K562 (cell line): ENCODE results near the gene ABHD14A. TPM values are rescaled to one million over a fixed set of nuclear protein-coding genes. Genes with fewer than 3 reads are reported as not detected.

Experiments used
- ATAC-seq: fragments of 200-7000 bp; cut with Tn5 transposase; 3 replicates; pipeline ENCODE4 v1.9.1; 2020; ENCODE audit warnings: moderate library complexity
- BruUV-seq: library from RNA; stranded (reverse); fragments of 400-500 nt; replicated peaks from 2 replicates; lab custom pipeline; 2021; lab: Mats Ljungman, UMichigan
- CTCF ChIA-PET: fragments of 300-600 bp; formaldehyde crosslinking; extraction: SDS; loops from one replicate; lab custom pipeline; 2021; ENCODE audit warnings: low intra/inter-chr PET ratio; lab: Yijun Ruan, JAX
- POLR2A ChIA-PET: fragments of 300-600, 350-650 bp; sonication (Branson Sonifier 250); formaldehyde crosslinking; extraction: SDS; loops from one replicate; lab custom pipeline; 2021; ENCODE audit warnings: antibody characterized with exemption, inconsistent platforms; lab: Yijun Ruan, JAX
- DNase-seq, 4 experiments: peaks; one replicate each; pipeline versions ENCODE4 v3.0.0 to v3.0.0-alpha.2; 2011 to 2018; ENCODE audit warnings: low spot score in 3 of 4, mixed read lengths in 3 of 4; ENCODE audit errors: extremely low read depth in 1 of 4
- FAIRE-seq: peaks from 2 replicates; lab custom pipeline; 2011; peaks lifted over from hg19 to GRCh38; lab: Jason Lieb, UNC
- H2AFZ ChIP-seq: 2 replicates; pipeline ENCODE4 v1.6.0; 2011; ENCODE audit warnings: low read depth, low read length, control low read depth, inconsistent platforms
- H3K27ac ChIP-seq: fragments of 200-600 bp; 3 replicates; pipeline ENCODE4 v1.8.0; 2011; ENCODE audit warnings: low read depth, mild to moderate bottlenecking, control low read depth, inconsistent platforms, low read length, moderate library complexity, mixed read lengths; ENCODE audit errors: extremely low read depth
- H3K27me3 ChIP-seq, 2 experiments: fragments of 300-600 bp in 1 of 2; 2 replicates in 1 of 2; 3 replicates in 1 of 2; pipeline versions ENCODE4 v1.6.0 to v1.8.0; 2011; ENCODE audit warnings: inconsistent platforms in 2 of 2, low read length in 2 of 2, mild to moderate bottlenecking in 1 of 2, mixed read lengths in 1 of 2, moderate library complexity in 1 of 2; ENCODE audit not compliant: control insufficient read depth in 2 of 2, insufficient read depth in 2 of 2
- H3K36me3 ChIP-seq: fragments of 300-600 bp; 3 replicates; pipeline ENCODE4 v1.8.0; 2011; ENCODE audit warnings: mild to moderate bottlenecking, low read length, inconsistent platforms; ENCODE audit not compliant: control insufficient read depth, insufficient read depth
- H3K4me1 ChIP-seq, 2 experiments: fragments of 200-600 bp in 1 of 2; replicated peaks in 1 of 2; 2 replicates in 1 of 2; 3 replicates in 1 of 2; pipeline versions ENCODE4 v1.5.1 to v1.8.0; 2011; ENCODE audit warnings: inconsistent platforms in 2 of 2, low read length in 2 of 2, mild to moderate bottlenecking in 1 of 2, mixed read lengths in 1 of 2, moderate library complexity in 1 of 2; ENCODE audit not compliant: control insufficient read depth in 2 of 2, insufficient read depth in 2 of 2
- H3K4me2 ChIP-seq: 2 replicates; pipeline ENCODE4 v1.6.1; 2011; ENCODE audit warnings: low read length, control low read depth, inconsistent platforms, mixed read lengths; ENCODE audit not compliant: insufficient read depth
- H3K4me3 ChIP-seq: fragments of 200-600 bp; sonication (generic), shearing (Covaris generic); 2 replicates; pipeline ENCODE4 v1.5.1; 2016; ENCODE audit warnings: control low read depth, inconsistent platforms
- H3K79me2 ChIP-seq: fragments of 200-600 bp; 3 replicates; pipeline ENCODE4 v1.8.0; 2011; ENCODE audit warnings: low read length, inconsistent platforms; ENCODE audit not compliant: control insufficient read depth, insufficient read depth
- H3K9ac ChIP-seq, 2 experiments: 2 replicates each; pipeline versions ENCODE4 v1.6.0 to v1.6.1; 2011; ENCODE audit warnings: low read depth in 2 of 2, low read length in 2 of 2, control low read depth in 1 of 2, inconsistent platforms in 1 of 2, mild to moderate bottlenecking in 1 of 2, mixed read lengths in 1 of 2; ENCODE audit not compliant: insufficient read depth in 1 of 2
- H3K9me1 ChIP-seq: one replicate; pipeline ENCODE4 v1.6.0; 2011; ENCODE audit warnings: inconsistent platforms, mild to moderate bottlenecking, low read length, moderate library complexity; ENCODE audit not compliant: control insufficient read depth, insufficient read depth
- H3K9me3 ChIP-seq: replicated peaks from 2 replicates; pipeline ENCODE4 v1.5.1; 2011; ENCODE audit warnings: low read depth, low read length, inconsistent platforms; ENCODE audit not compliant: control insufficient read depth, insufficient read depth
- H4K20me1 ChIP-seq: replicated peaks from 2 replicates; pipeline ENCODE4 v1.6.1; 2011; ENCODE audit warnings: low read length, inconsistent platforms, mixed read lengths; ENCODE audit not compliant: control insufficient read depth, insufficient read depth
- ATF2 ChIP-seq: sonication (generic); formaldehyde crosslinking; IDR thresholded peaks from 2 replicates; pipeline ENCODE4 v1.8.1; 2022; ENCODE audit warnings: missing genetic modification reagents
- ATF7 ChIP-seq: fragments of 450-650 bp; IDR thresholded peaks from 2 replicates; pipeline ENCODE4 v1.7.1; 2014; ENCODE audit warnings: mild to moderate bottlenecking, moderate library complexity
- CEBPG ChIP-seq, 3 experiments: fragments of 200-800 bp in 1 of 3; sonication (Bioruptor generic) in 1 of 3; sonication (generic) in 1 of 3; formaldehyde crosslinking in 1 of 3; IDR thresholded peaks in 2 of 3; conservative IDR thresholded peaks in 1 of 3; 2 replicates each; pipeline versions ENCODE4 v1.6.1 to v1.8.0; 2016 to 2022; ENCODE audit warnings: missing compliant biosample characterization in 2 of 3, missing genetic modification characterization in 2 of 3, mild to moderate bottlenecking in 1 of 3, missing genetic modification reagents in 1 of 3
- HDAC1 ChIP-seq, 2 experiments: fragments of 450-650 bp; IDR thresholded peaks; 2 replicates each; pipeline ENCODE4 v1.6.1; 2016 to 2017; ENCODE audit warnings: inconsistent platforms in 1 of 2, mild to moderate bottlenecking in 1 of 2, moderate library complexity in 1 of 2
- IRF2 ChIP-seq: sonication (generic); formaldehyde crosslinking; IDR thresholded peaks from 2 replicates; pipeline ENCODE4 v1.8.1; 2022; ENCODE audit warnings: mild to moderate bottlenecking, missing genetic modification reagents
- MXD1 ChIP-seq: fragments of 250-450 bp; sonication (Bioruptor Pico); IDR thresholded peaks from 2 replicates; pipeline ENCODE4 v1.8.0; 2021; ENCODE audit warnings: borderline replicate concordance, mild to moderate bottlenecking, moderate library complexity; ENCODE audit not compliant: poor library complexity, severe bottlenecking
- NR4A1 ChIP-seq, 2 experiments: fragments of 250-450 bp in 1 of 2; fragments of 450-650 bp in 1 of 2; sonication (Bioruptor Pico) in 1 of 2; IDR thresholded peaks; 2 replicates each; pipeline versions ENCODE4 v1.4.0 to v1.6.1; 2016 to 2020; ENCODE audit warnings: mild to moderate bottlenecking in 2 of 2, missing compliant biosample characterization in 1 of 2, missing genetic modification characterization in 1 of 2, moderate library complexity in 1 of 2
- NRF1 ChIP-seq, 2 experiments: fragments of 450-650 bp; IDR thresholded peaks in 1 of 2; conservative IDR thresholded peaks in 1 of 2; 2 replicates each; pipeline ENCODE4 v1.6.1; 2014; ENCODE audit warnings: mild to moderate bottlenecking in 2 of 2
- PHF8 ChIP-seq: fragments of 200-600 bp; sonication (generic); IDR thresholded peaks from 2 replicates; pipeline ENCODE4 v1.6.1; 2012; ENCODE audit warnings: mixed run types, mild to moderate bottlenecking, inconsistent platforms, low read length, moderate library complexity, borderline replicate concordance
- PKNOX1 ChIP-seq: fragments of 450-650 bp; IDR thresholded peaks from 2 replicates; pipeline ENCODE4 v1.6.1; 2016
- POLR2G ChIP-seq: fragments of 200-400 bp; formaldehyde crosslinking; IDR thresholded peaks from 2 replicates; pipeline ENCODE4 v1.6.1; 2017; ENCODE audit warnings: low read depth, mild to moderate bottlenecking, antibody characterized with exemption, low read length, moderate library complexity
- PRMT5 ChIP-seq: sonication (generic); formaldehyde crosslinking; IDR thresholded peaks from 2 replicates; pipeline ENCODE4 v1.5.0; 2020; ENCODE audit warnings: missing genetic modification reagents
- SNRNP70 ChIP-seq: fragments of 200-400 bp; formaldehyde crosslinking; optimal IDR thresholded peaks from 2 replicates; pipeline ENCODE3; 2017; ENCODE audit warnings: low read depth, low read length
- ZNF140 ChIP-seq: fragments of 250-450 bp; sonication (Bioruptor Pico); IDR thresholded peaks from 2 replicates; pipeline ENCODE4 v1.8.0; 2021; ENCODE audit warnings: moderate library complexity, mild to moderate bottlenecking, inconsistent platforms
- ZNF551 ChIP-seq: fragments of 250-450 bp; sonication (Bioruptor Pico); IDR thresholded peaks from 2 replicates; pipeline ENCODE4 v1.5.0; 2021; ENCODE audit warnings: mild to moderate bottlenecking, moderate library complexity
- ZNF586 ChIP-seq: fragments of 450-650 bp; formaldehyde crosslinking; conservative IDR thresholded peaks from 2 replicates; pipeline ENCODE4 v1.4.0; 2020; ENCODE audit warnings: mild to moderate bottlenecking, moderate library complexity
- WGBS: fragments of 100-300 bp; shearing (Covaris generic); methylation state at CpG from one replicate; pipeline ENCODE4 v1.1.6; 2016; ENCODE audit warnings: low coverage, mixed read lengths; ENCODE audit not compliant: insufficient coverage; ENCODE audit errors: missing lambda C conversion rate; 5-methylcytosine and 5-hydroxymethylcytosine counted together
- in situ Hi-C: fragments of 300-500 bp; cut with MboI; formaldehyde crosslinking; loops from 4 replicates; pipeline ENCODE4 v1.15.0; 2018; ENCODE audit warnings: inconsistent platforms, mixed read lengths
- intact Hi-C: fragments of 100-400 bp; cut with micrococcal nuclease; formaldehyde crosslinking; loops from 2 replicates; pipeline ENCODE4 v1.14.2; 2022
- polyA plus RNA-seq, 8 experiments: library from polyadenylated mRNA; depleted of rRNA in 4 of 8; stranded (reverse) in 5 of 8; unstranded in 3 of 8; fragments of >200 nt; fragmentation: Nextera tagmentation in 2 of 8; fragmentation: Illumina TruSeq in 1 of 8; extraction: Ambion mirVana in 2 of 8; extraction: Trizol in 1 of 8; gene quantifications; 2 replicates each; pipeline versions ENCODE4 v1.2.1 to v1.2.3, GENCODE V29; 2011 to 2014; ENCODE audit warnings: inconsistent platforms in 1 of 8, missing spikeins in 1 of 8
- total RNA-seq, 7 experiments: library from RNA; depleted of rRNA in 6 of 7; stranded (reverse); fragments of >200 nt in 6 of 7; fragmentation: Illumina TruSeq in 2 of 7; extraction: Trizol in 2 of 7; gene quantifications; 2 replicates each; pipeline versions ENCODE4 v1.2.1 to v1.2.3, GENCODE V29; 2011 to 2021; ENCODE audit warnings: low replicate concordance in 1 of 7

The ABHD14A gene
- total and polyA plus RNA-seq, 9 of the 15 experiments (the other 6 are each of a cell fraction or from before 2014, with no cell fraction given) = 0.90 to 10.5 (median 8.3) TPM

GRCh38 chr3:51967384-51968169, 7.3 kb upstream of the ABHD14A start, which contains the start of gene PCBP4:
Gene PCBP4 (minus strand): TSS chr3:51967454. CDS start chr3:51961240, 6,214 bp downstream.
- Histone ChIP-seq H2AFZ (no peak within 1 kb of the TSS; the same call in 1 of the 2 replicates), H3K36me3 (peaks cover 38% of the 10 kb centered on the region; the same call in 1 of the 3 replicates), H4K20me1 (0 out of 2 replicates have a peak, but pooled peaks cover 4% of the 10 kb centered on the region), H3K9me3 (no peaks in the 10 kb centered on the region), H3K27me3 (peaks cover 0 to 6% of the 10 kb centered on the region in 2 experiments; a peak in 2 of 5 replicates), H3K27ac (peak within 1 kb of the TSS; percentile 71; the same call in 2 of the 3 replicates), H3K4me3 (peak within 1 kb of the TSS; percentile 59), H3K4me1 (peaks cover 2 to 57% of the 10 kb centered on the region in 2 experiments; a peak in 4 of 5 replicates), H3K9me1 (peaks cover 3% of the 10 kb centered on the region), H3K9ac (peak within 1 kb of the TSS; percentile 43 to 91), H3K79me2 (peaks cover 17% of the 10 kb centered on the region), H3K4me2 (peak within 1 kb of the TSS; percentile 63)
- in situ Hi-C loops (no loop called here), intact Hi-C loops (no loop called here)
- peak; percentile 74 for ATAC-seq
- BruUV-seq = no TSS peak
- no peak for FAIRE-seq
- 0% methylated on average over 5 of the region's 90 CpGs for WGBS
- POLR2A ChIA-PET = interaction anchor here (0.5 to 0.6 kb wide), 3 partner anchors 9 to 258 kb away, joined by 3 read pairs; no protein-coding TSS in a partner anchor
- CTCF ChIA-PET = no interaction called here
- peak; percentile 60 to 77 (median 76) for DNase-seq
- TF ChIP-seq NR4A1 (CRISPR knock-in tag; IDR thresholded peaks at IDR 0.05) (no peak), NR4A1 (tag; IDR thresholded peaks at IDR 0.05) (no peak), PHF8 (peak; percentile 62; the same call in 1 of the 2 replicates), POLR2G (peak; percentile 63; the same call in 1 of the 2 replicates), PKNOX1 (no peak), ZNF586 (CRISPR knock-in tag) (no peak), SNRNP70 (no peak), ZNF551 (CRISPR knock-in tag) (no peak), IRF2 (no peak), HDAC1 (IDR thresholded peaks at IDR 0.05) (no peak), ZNF140 (CRISPR knock-in tag) (no peak), CEBPG (CRISPR knock-in tag; IDR thresholded peaks at IDR 0.05) (no peak), CEBPG (tag; conservative IDR thresholded peaks at IDR 0.05 in 1 of 2, IDR thresholded peaks at IDR 0.05 in 1 of 2) (no peak), NRF1 (conservative IDR thresholded peaks at IDR 0.05 in 1 of 2, IDR thresholded peaks at IDR 0.05 in 1 of 2) (peak in 1 of 2 experiments; percentile 53; a peak in 2 of 4 replicates), ATF2 (CRISPR knock-in tag) (no peak), MXD1 (no peak), PRMT5 (no peak), ATF7 (no peak)
